Sigmoid colon (tissue), 4 donors: ENCODE measurements around the gene SPINK2.

ENCODE experiments used
- CTCF ChIP-seq, 4 experiments: fragments of 450-650 bp in 3 of 4; fragments of 200-600 bp in 1 of 4; IDR thresholded peaks; one replicate each; pipeline ENCODE4 v1.5.1; 2016 to 2019; ENCODE audit warnings: antibody characterized with exemption in 4 of 4, mild to moderate bottlenecking in 3 of 4, moderate library complexity in 2 of 4
- POLR2AphosphoS5 ChIP-seq, 4 donors: sonication (generic); formaldehyde crosslinking; IDR thresholded peaks; one replicate each; pipeline ENCODE4 v1.6.1; 2017; ENCODE audit warnings: antibody characterized with exemption in 4 of 4

DNA sequence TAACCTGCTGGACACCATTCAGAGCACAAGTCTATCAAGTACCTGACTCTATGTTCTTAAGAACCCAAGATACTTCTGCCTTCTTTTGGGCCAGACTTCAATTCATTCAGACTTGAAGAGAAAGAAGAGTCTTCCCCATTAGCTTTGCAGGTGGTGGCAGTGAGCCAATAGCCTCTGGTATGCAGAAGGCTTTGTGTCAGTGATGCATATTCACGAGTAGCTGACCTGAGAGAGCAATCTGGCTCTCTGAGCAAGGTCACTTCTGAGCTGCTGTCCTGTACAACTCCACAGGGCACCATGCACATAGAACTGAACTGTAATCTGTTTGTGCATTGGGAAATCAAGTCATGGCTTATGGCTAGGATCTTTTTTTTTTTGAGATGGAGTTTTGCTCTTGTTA lies 39.9 kb upstream of the SPINK2 start:
- TF ChIP-seq CTCF (IDR thresholded peaks at IDR 0.05) (no peak), POLR2AphosphoS5 (IDR thresholded peaks at IDR 0.05) (no peak)
